ENCODE data around the gene HLA-DRB5.

HLA-DRB5 gene

DNA sequence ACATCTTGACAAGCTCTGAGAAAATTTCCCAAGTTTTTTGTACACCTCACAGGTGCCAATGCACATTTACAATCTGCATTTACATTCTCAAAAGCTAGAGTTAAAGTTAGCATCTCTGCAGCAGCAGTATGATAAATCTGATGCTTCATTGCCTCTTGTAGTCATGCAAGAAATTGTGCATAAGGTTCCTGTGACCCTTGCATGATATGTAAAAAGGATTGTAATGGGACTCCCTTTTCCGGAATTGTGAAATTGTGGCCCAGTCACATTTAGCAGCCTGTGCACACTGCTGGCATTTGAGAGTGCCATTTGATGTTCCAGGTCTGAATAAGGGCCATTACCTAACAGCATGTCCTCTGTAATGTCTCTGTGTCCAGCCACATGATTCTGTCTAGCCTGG, 35.4 kb upstream of the HLA-DRB5 start:
- no peak overlapping the region for H3K4me3 ChIP-seq (ENCODE audit: low read length)
- no peak for DNase-seq (ENCODE audit: low read depth)
- TF ChIP-seq, protein P1, sequence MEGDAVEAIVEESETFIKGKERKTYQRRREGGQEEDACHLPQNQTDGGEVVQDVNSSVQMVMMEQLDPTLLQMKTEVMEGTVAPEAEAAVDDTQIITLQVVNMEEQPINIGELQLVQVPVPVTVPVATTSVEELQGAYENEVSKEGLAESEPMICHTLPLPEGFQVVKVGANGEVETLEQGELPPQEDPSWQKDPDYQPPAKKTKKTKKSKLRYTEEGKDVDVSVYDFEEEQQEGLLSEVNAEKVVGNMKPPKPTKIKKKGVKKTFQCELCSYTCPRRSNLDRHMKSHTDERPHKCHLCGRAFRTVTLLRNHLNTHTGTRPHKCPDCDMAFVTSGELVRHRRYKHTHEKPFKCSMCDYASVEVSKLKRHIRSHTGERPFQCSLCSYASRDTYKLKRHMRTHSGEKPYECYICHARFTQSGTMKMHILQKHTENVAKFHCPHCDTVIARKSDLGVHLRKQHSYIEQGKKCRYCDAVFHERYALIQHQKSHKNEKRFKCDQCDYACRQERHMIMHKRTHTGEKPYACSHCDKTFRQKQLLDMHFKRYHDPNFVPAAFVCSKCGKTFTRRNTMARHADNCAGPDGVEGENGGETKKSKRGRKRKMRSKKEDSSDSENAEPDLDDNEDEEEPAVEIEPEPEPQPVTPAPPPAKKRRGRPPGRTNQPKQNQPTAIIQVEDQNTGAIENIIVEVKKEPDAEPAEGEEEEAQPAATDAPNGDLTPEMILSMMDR (IDR thresholded peaks at IDR 0.05; ENCODE audit: insufficient read depth, low read depth, low read length, missing control alignments): no peak

DNA sequence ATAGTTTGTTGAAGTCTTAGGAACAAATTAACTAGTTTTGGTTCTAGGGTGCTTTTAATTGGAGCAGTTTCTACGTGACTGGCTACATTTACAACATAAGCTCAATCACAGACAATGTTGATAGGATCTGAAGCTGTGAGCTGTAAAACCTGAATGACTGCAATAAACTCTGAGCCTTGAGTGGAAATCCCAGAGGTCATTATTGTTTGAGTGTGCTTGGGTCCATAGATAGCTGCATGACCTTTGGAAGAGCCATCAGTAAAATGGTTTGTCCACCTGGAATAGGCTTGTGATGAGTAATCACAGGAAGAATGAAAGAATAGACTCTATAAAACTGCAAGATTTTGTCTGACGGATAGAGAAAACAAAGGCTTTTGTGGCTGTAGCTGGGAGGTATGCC, 32.9 kb upstream of the HLA-DRB5 start:
- no peak overlapping the region for H3K4me3 ChIP-seq (ENCODE audit: low read length)
- TF ChIP-seq, protein P1 (IDR thresholded peaks at IDR 0.05; ENCODE audit: insufficient read depth, low read depth, low read length, missing control alignments): no peak
- DNase-seq (ENCODE audit: low read depth): no peak

DNA sequence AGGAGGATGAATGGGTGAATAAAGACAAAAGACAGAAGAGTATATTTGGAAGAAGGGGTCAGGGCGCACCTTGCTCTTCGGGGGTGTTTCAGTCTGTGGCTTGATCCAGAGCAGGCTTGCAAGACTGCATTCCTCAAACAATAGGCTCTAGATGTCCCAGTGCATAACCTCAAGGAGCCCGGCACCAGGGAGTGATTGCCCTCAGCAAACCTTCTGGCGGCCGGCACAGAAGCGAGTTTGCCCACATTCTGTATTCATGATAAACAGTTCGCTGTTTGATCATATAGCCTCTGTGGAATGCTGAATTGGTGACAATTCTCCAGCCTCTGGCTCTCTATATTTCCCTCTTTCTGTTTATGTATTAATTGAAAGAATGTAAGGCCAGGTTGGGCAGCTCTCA, 29.7 kb upstream of the HLA-DRB5 start:
- TF ChIP-seq, protein P1 (IDR thresholded peaks at IDR 0.05; ENCODE audit: insufficient read depth, low read depth, low read length, missing control alignments): no peak
- no peak for DNase-seq (ENCODE audit: low read depth)
- H3K4me3 ChIP-seq (ENCODE audit: low read length): no peak overlapping the region

DNA sequence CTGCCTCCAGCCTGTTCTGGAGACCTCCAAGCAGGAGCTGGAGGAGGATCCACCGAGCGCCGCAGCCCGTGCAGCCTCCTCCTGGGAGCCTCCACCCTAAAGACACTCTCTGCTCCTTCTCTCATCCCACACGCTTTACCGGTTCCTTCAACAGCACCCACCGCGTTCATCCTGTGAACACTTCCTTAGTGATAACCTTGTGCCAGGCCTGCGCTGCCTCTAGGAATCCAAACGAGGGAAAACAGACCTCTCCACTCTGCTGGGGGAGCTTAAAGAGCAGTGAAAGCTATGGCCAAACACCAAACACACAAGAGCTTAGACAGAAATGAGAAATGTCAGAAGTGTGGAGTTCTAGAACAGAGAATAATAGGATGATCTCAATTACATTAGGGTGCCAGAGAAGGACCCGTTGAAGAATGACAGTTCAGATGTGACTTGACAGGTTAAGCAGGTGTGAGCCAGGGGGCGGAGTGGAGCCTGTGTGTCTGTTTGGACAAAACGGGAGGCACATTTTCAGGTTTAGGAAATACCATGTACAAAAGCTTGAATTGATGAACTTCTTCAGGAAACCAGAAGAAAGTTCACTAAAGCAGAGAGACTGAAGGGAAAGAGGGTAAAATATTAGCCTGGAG, 28.5 kb upstream of the HLA-DRB5 start:
- TF ChIP-seq, protein P1 (IDR thresholded peaks at IDR 0.05; ENCODE audit: insufficient read depth, low read depth, low read length, missing control alignments): no peak
- no peak for DNase-seq (ENCODE audit: low read depth)
- no peak overlapping the region for H3K4me3 ChIP-seq (ENCODE audit: low read length)

DNA sequence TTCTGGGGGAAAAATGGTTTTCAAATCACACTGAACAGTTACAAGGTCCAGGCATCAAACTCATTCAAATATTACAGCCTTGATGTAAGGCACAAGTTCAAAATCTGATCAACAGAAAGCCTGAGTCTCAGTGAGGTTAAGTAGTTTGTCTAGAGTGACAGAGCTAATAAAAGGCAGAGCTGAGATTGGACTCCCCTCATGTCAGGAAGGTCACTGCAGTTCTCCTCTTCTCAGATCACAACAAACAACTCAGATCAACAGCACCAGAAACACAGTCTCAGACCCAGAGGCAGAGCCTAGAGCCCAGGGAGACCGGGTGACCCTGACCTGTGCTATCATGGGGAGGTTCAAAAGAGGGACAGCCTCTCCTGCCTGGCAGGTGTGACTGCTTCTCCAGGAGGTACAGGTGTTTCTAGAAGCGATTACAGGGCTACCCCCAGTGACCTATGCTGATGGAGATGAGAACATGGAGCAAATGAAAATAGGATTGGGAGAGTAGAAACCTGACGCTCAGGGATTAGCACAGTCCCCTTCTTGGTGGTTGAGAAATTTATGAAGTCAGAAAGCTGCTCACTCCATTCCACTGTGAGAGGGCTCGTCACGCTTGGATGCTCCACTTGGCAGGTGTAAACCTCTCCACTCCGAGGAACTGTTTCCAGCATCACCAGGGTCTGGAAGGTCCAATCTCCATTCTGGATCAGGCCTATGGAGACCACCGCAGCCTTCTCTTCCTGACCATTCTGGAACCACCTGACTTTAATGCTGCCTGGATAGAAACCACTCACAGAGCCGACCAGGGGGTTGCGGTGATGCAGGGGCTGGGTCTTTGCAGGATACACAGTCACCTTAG, 24.3 kb upstream of the HLA-DRB5 start:
- no peak overlapping the region for H3K4me3 ChIP-seq (ENCODE audit: low read length)
- TF ChIP-seq, protein P1 (IDR thresholded peaks at IDR 0.05; ENCODE audit: insufficient read depth, low read depth, low read length, missing control alignments): no peak
- DNase-seq (ENCODE audit: low read depth): no peak

DNA sequence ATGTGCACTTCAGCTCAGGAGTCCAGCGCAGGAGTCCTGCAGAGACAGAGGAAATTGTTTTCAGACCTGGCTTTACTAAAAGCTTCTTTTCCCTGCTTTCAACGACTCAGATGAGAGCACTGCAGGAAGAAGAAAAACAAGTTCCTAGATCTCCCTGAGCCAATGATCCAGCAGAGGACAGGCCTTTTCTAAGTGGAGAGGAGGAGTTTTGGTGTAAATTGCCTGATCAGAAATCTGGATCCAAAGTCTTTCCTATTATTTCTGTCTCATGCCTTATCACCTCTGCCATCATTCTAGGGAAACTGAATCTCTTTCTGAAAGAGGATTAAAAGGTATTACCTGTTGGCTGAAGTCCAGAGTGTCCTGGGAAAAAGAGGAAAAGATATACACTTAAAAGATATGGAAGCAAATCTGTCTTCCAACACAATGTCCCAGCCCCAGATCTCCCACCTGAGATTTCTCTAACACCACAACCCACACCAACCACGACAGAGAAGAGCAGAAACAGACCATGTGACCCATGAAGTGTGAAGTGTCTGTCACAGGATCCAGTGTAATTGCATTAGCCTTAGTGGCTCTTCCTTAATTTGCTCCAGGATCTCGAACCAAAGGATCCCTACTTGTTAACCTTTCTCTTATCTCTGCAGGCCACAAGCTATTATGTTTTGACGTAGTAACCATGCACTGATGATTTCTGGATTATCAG, 23.1 kb upstream of the HLA-DRB5 start:
- DNase-seq (ENCODE audit: low read depth): no peak

More for the DNA sequence above, 23.1 kb upstream of the HLA-DRB5 start:
- TF ChIP-seq, protein P1 (IDR thresholded peaks at IDR 0.05; ENCODE audit: insufficient read depth, low read depth, low read length, missing control alignments): no peak
- H3K4me3 ChIP-seq (ENCODE audit: low read length): no peak overlapping the region

Data from epithelial cell of esophagus (primary cell).